ENCODE data around the gene MSRB3.

Gene MSRB3

GRCh38 chr12:65389436-65389835 is 111.0 kb downstream of the MSRB3 start:
- Histone ChIP-seq H2AFZ (ENCODE audit: low read length, unreplicated experiment) (no peak overlapping the region), H3K79me2 (ENCODE audit: control insufficient read depth, insufficient read depth, low read length, unreplicated experiment) (no peaks in the 10 kb centered on the region), H3K4me3 (ENCODE audit: low read depth, low read length) (no peak overlapping the region), H3K27me3 (ENCODE audit: insufficient read depth, low read length) (no peaks in the 10 kb centered on the region), H3K27ac (ENCODE audit: low read depth, low read length) (no peak overlapping the region), H3K4me1 (ENCODE audit: control insufficient read depth, insufficient read depth, low read length, unreplicated experiment) (peaks cover 4% of the 10 kb centered on the region), H3K36me3 (ENCODE audit: insufficient read depth, low read length) (no peaks in the 10 kb centered on the region)

DNA sequence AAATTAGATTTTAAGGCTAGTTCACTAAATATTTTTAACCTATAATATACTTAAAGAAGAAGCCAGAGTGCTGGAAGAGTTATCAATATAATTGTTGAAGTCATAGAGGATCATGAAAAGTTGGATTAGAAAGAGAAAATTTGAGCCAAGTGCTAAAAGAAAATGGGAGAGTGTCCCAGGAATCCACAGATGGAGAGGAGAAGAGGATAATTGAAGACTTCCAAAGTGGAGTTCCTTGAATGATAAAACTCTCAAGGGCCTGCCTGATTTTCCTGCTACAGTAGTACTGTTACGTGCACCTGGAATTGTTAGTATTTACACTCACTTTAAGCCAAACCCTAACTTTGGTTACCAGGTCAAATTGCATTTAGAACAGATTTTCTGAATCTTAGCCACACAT is 113.2 kb downstream of the MSRB3 start:
- peaks cover 10% of the 10 kb centered on the region for H3K36me3 ChIP-seq (ENCODE audit: insufficient read depth, low read length)
- H3K4me3 ChIP-seq (ENCODE audit: low read depth, low read length) = no peak overlapping the region
- no peak overlapping the region for H2AFZ ChIP-seq (ENCODE audit: low read length, unreplicated experiment)
- no peaks in the 10 kb centered on the region for H3K79me2 ChIP-seq (ENCODE audit: control insufficient read depth, insufficient read depth, low read length, unreplicated experiment)
- no peaks in the 10 kb centered on the region for H3K27me3 ChIP-seq (ENCODE audit: insufficient read depth, low read length)
- H3K27ac ChIP-seq (ENCODE audit: low read depth, low read length) = no peak overlapping the region
- peaks cover 4% of the 10 kb centered on the region for H3K4me1 ChIP-seq (ENCODE audit: control insufficient read depth, insufficient read depth, low read length, unreplicated experiment)

- Histone ChIP-seq H3K27ac (ENCODE audit: low read depth, low read length) (no peak overlapping the region), H3K4me1 (ENCODE audit: control insufficient read depth, insufficient read depth, low read length, unreplicated experiment) (no peaks in the 10 kb centered on the region), H3K4me3 (ENCODE audit: low read depth, low read length) (no peak overlapping the region), H3K79me2 (ENCODE audit: control insufficient read depth, insufficient read depth, low read length, unreplicated experiment) (no peaks in the 10 kb centered on the region), H3K27me3 (ENCODE audit: insufficient read depth, low read length) (no peaks in the 10 kb centered on the region), H3K36me3 (ENCODE audit: insufficient read depth, low read length) (peaks cover 10% of the 10 kb centered on the region), H2AFZ (ENCODE audit: low read length, unreplicated experiment) (no peak overlapping the region)
Measured at GRCh38 chr12:65392491-65392890, 114.0 kb downstream of the MSRB3 start.

- no peak overlapping the region for H2AFZ ChIP-seq (ENCODE audit: low read length, unreplicated experiment)
- H3K27ac ChIP-seq (ENCODE audit: low read depth, low read length) = no peak overlapping the region
- peaks cover 2% of the 10 kb centered on the region for H3K79me2 ChIP-seq (ENCODE audit: control insufficient read depth, insufficient read depth, low read length, unreplicated experiment)
- H3K27me3 ChIP-seq (ENCODE audit: insufficient read depth, low read length) = no peaks in the 10 kb centered on the region
- H3K4me3 ChIP-seq (ENCODE audit: low read depth, low read length) = no peak overlapping the region
- peaks cover 10% of the 10 kb centered on the region; the same call in 1 of the 2 replicates for H3K36me3 ChIP-seq (ENCODE audit: insufficient read depth, low read length)
- H3K4me1 ChIP-seq (ENCODE audit: control insufficient read depth, insufficient read depth, low read length, unreplicated experiment) = no peaks in the 10 kb centered on the region
Measured at GRCh38 chr12:65403188-65403587, 124.7 kb downstream of the MSRB3 start.

DNA sequence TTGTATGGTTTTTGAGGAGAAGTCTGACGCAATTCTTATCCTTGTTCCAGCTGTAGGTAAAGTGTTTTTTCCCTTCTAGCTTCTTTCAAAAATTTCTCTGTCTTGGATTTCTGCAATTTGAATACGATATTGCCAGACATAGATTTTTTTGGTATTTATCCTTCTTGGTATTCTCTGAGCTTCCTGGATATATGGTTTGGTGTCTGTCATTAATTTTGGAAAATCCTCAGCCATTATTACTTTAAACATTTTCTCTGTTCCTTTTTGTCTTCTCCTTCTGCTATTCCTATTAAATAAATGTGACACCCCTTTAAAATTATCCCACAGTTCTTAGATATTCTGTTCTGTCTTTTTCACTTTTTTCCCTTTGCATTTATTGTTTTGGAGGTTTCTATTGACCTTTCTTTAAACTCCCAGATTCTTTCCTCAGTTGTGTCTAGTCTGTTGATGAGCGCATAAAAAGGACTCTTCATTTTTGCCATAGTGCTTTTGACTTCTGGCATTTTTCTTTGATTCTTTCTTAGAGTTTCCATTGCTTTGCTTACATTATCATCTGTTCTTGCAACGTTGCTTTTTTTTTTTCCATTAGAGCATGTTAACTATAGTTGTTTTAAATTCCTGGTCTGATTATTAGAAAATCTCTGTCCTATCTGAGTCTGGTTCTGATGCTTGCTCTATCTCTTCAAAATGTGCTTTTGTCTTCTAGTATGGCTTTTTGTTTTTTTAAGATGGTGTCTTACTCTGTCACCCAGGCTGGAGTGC is 129.1 kb downstream of the MSRB3 start:
- no peaks in the 10 kb centered on the region for H3K27me3 ChIP-seq (ENCODE audit: insufficient read depth, low read length)
- H3K36me3 ChIP-seq (ENCODE audit: insufficient read depth, low read length) = peaks cover 10% of the 10 kb centered on the region; the same call in 1 of the 2 replicates
- H3K79me2 ChIP-seq (ENCODE audit: control insufficient read depth, insufficient read depth, low read length, unreplicated experiment) = no peaks in the 10 kb centered on the region
- no peak overlapping the region for H3K4me3 ChIP-seq (ENCODE audit: low read depth, low read length)
- H2AFZ ChIP-seq (ENCODE audit: low read length, unreplicated experiment) = no peak overlapping the region
- H3K4me1 ChIP-seq (ENCODE audit: control insufficient read depth, insufficient read depth, low read length, unreplicated experiment) = no peaks in the 10 kb centered on the region
- no peak overlapping the region for H3K27ac ChIP-seq (ENCODE audit: low read depth, low read length)

GRCh38 chr12:65408441-65408840 is 130.0 kb downstream of the MSRB3 start:
- Histone ChIP-seq H2AFZ (ENCODE audit: low read length, unreplicated experiment) (no peak overlapping the region), H3K27ac (ENCODE audit: low read depth, low read length) (no peak overlapping the region), H3K79me2 (ENCODE audit: control insufficient read depth, insufficient read depth, low read length, unreplicated experiment) (no peaks in the 10 kb centered on the region), H3K27me3 (ENCODE audit: insufficient read depth, low read length) (no peaks in the 10 kb centered on the region), H3K4me1 (ENCODE audit: control insufficient read depth, insufficient read depth, low read length, unreplicated experiment) (no peaks in the 10 kb centered on the region), H3K4me3 (ENCODE audit: low read depth, low read length) (no peak overlapping the region), H3K36me3 (ENCODE audit: insufficient read depth, low read length) (peaks cover 10% of the 10 kb centered on the region; the same call in 1 of the 2 replicates)

DNA sequence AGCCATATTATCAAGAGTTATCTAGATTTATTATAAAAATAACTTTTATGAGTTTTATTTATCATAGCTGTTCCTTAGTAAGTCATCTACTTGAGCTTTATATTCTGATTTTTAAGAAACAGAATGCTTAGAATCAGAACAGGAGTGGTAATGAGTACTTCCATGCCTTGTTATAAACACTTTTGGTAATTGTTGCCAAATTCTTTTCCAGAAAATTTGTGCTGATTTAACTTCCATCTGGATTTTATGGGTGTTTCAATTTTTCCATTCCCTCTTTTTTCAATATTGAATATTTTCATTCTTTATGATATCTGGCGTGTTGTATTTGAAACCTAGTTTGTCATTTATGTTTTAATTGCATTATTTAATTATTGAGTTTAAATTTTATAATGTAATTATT is 131.2 kb downstream of the MSRB3 start:
- H2AFZ ChIP-seq (ENCODE audit: low read length, unreplicated experiment) = no peak overlapping the region
- H3K27ac ChIP-seq (ENCODE audit: low read depth, low read length) = no peak overlapping the region
- H3K79me2 ChIP-seq (ENCODE audit: control insufficient read depth, insufficient read depth, low read length, unreplicated experiment) = no peaks in the 10 kb centered on the region
- H3K27me3 ChIP-seq (ENCODE audit: insufficient read depth, low read length) = no peaks in the 10 kb centered on the region
- no peaks in the 10 kb centered on the region for H3K4me1 ChIP-seq (ENCODE audit: control insufficient read depth, insufficient read depth, low read length, unreplicated experiment)
- peaks cover 10% of the 10 kb centered on the region; the same call in 1 of the 2 replicates for H3K36me3 ChIP-seq (ENCODE audit: insufficient read depth, low read length)
- no peak overlapping the region for H3K4me3 ChIP-seq (ENCODE audit: low read depth, low read length)

DNA sequence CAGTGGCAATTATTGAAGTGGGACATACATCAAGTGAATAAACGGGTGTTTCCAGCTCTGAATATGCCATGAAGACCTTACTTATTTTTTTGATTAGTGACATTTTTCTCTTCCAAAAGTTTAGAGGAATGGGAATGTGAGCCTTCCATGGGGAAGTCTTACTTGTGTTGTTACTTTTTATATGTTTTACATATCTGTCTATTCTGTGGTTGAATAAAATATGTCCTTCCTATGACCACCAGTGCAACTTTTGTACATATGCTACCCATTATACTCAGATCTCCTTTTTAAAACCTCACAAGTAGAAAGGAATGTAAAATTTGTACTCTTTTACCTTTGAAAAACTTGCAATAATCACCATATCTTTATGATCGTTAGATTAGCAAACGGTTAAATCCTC is 132.7 kb downstream of the MSRB3 start:
- H3K36me3 ChIP-seq (ENCODE audit: insufficient read depth, low read length) = peaks cover 7% of the 10 kb centered on the region; the same call in 1 of the 2 replicates
- H3K4me3 ChIP-seq (ENCODE audit: low read depth, low read length) = no peak overlapping the region
- H3K79me2 ChIP-seq (ENCODE audit: control insufficient read depth, insufficient read depth, low read length, unreplicated experiment) = no peaks in the 10 kb centered on the region
- no peak overlapping the region for H2AFZ ChIP-seq (ENCODE audit: low read length, unreplicated experiment)
- H3K4me1 ChIP-seq (ENCODE audit: control insufficient read depth, insufficient read depth, low read length, unreplicated experiment) = peaks cover 3% of the 10 kb centered on the region
- no peaks in the 10 kb centered on the region for H3K27me3 ChIP-seq (ENCODE audit: insufficient read depth, low read length)
- no peak overlapping the region for H3K27ac ChIP-seq (ENCODE audit: low read depth, low read length)

GRCh38 chr12:65414526-65414925 is 136.0 kb downstream of the MSRB3 start:
- H3K4me3 ChIP-seq (ENCODE audit: low read depth, low read length) = no peak overlapping the region
- no peaks in the 10 kb centered on the region for H3K27me3 ChIP-seq (ENCODE audit: insufficient read depth, low read length)
- no peaks in the 10 kb centered on the region for H3K79me2 ChIP-seq (ENCODE audit: control insufficient read depth, insufficient read depth, low read length, unreplicated experiment)
- no peak overlapping the region for H2AFZ ChIP-seq (ENCODE audit: low read length, unreplicated experiment)
- peaks cover 3% of the 10 kb centered on the region for H3K4me1 ChIP-seq (ENCODE audit: control insufficient read depth, insufficient read depth, low read length, unreplicated experiment)
- no peak overlapping the region for H3K27ac ChIP-seq (ENCODE audit: low read depth, low read length)
- 0 out of 2 replicates have a peak, but pooled peaks cover 7% of the 10 kb centered on the region for H3K36me3 ChIP-seq (ENCODE audit: insufficient read depth, low read length)

- Histone ChIP-seq H3K36me3 (ENCODE audit: insufficient read depth, low read length) (0 out of 2 replicates have a peak, but pooled peaks cover 7% of the 10 kb centered on the region), H3K27ac (ENCODE audit: low read depth, low read length) (no peak overlapping the region), H3K4me1 (ENCODE audit: control insufficient read depth, insufficient read depth, low read length, unreplicated experiment) (peaks cover 3% of the 10 kb centered on the region), H3K4me3 (ENCODE audit: low read depth, low read length) (no peak overlapping the region), H3K79me2 (ENCODE audit: control insufficient read depth, insufficient read depth, low read length, unreplicated experiment) (no peaks in the 10 kb centered on the region), H2AFZ (ENCODE audit: low read length, unreplicated experiment) (no peak overlapping the region), H3K27me3 (ENCODE audit: insufficient read depth, low read length) (no peaks in the 10 kb centered on the region)
Measured at GRCh38 chr12:65415826-65416225, 137.3 kb downstream of the MSRB3 start.
